Effector memory CD8-positive, alpha-beta T cell (primary cell): Measurements from ENCODE around the gene PDZD4.

Source experiments
- ATAC-seq: fragments of 150-1000 bp; cut with Tn5 transposase; replicated peaks from 2 replicates; pipeline ENCODE4 v1.10.0; 2021; ENCODE audit warnings: mild to moderate bottlenecking, moderate library complexity
- DNase-seq, 3 experiments: peaks; one replicate each; pipeline ENCODE4 v3.0.0; 2021
- H3K27ac Mint-ChIP-seq, 2 donors: one replicate each; pipeline ENCODE4 v1.8.0; 2022; ENCODE audit warnings: mild to moderate bottlenecking in 2 of 2, mixed read lengths in 2 of 2, moderate library complexity in 2 of 2
- H3K27me3 Mint-ChIP-seq, 2 donors: one replicate each; pipeline ENCODE4 v1.8.0; 2022; ENCODE audit warnings: mixed read lengths in 2 of 2
- H3K36me3 Mint-ChIP-seq: one replicate; pipeline ENCODE4 v1.8.0; 2022; ENCODE audit warnings: mild to moderate bottlenecking, moderate library complexity, mixed read lengths; ENCODE audit not compliant: insufficient read depth
- H3K4me1 Mint-ChIP-seq, 2 donors: one replicate each; pipeline ENCODE4 v1.8.0; 2022; ENCODE audit warnings: low read depth in 2 of 2, mixed read lengths in 2 of 2
- H3K4me3 Mint-ChIP-seq, 2 donors: one replicate each; pipeline ENCODE4 v1.8.0; 2022; ENCODE audit warnings: mild to moderate bottlenecking in 2 of 2, mixed read lengths in 2 of 2, moderate library complexity in 2 of 2
- H3K9me3 Mint-ChIP-seq, 2 donors: one replicate each; pipeline ENCODE4 v1.8.0; 2022; ENCODE audit warnings: mixed read lengths in 2 of 2

PDZD4 gene

GRCh38 chrX:153871946-153872878 is 41.9 kb upstream of the PDZD4 start:
- ATAC-seq (no peak), DNase-seq (no peak)
- Mint-ChIP-seq H3K4me3 (no peak overlapping the region), H3K4me1 (peaks cover 0 to 8% of the 10 kb centered on the region in 2 donors), H3K9me3 (no peaks in the 10 kb centered on the region), H3K27ac (no peak overlapping the region), H3K36me3 (peaks cover 18% of the 10 kb centered on the region), H3K27me3 (peaks cover 0 to 25% of the 10 kb centered on the region in 2 donors)

GRCh38 chrX:153871451-153871850 is 41.1 kb upstream of the PDZD4 start:
- Mint-ChIP-seq H3K27me3 (peaks cover 0 to 22% of the 10 kb centered on the region in 2 donors), H3K9me3 (no peaks in the 10 kb centered on the region), H3K4me3 (no peak overlapping the region), H3K36me3 (peaks cover 17% of the 10 kb centered on the region), H3K4me1 (peaks cover 0 to 8% of the 10 kb centered on the region in 2 donors), H3K27ac (no peak overlapping the region)
- DNase-seq (no peak), ATAC-seq (no peak)

DNA sequence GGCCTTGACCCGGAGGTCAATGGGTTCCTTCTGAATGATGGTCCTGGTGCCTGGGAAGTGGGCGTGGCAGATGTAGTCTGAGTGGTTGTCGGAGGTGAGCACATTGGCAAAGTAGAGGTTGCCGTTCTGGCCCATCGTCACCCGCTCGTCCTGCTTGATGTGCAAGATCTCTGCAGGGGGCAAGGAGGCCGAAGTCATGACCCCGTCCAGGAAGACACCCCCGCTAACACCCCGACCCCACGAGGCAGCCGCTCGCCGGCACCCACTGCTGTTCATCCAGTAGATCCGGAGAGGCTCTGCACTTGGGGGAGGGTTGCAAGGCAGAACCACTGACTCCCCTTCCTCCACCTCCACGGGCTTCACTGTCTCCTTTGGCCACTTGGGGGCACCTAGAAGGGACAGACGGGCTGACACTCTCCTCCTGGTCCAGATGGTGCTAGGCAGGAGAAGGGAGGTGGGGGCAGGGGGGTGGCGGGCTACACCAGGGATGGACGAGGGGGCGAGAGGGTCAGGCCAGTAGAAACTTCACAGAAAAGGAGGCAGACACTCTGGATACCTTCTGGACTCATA is 40.5 kb upstream of the PDZD4 start:
- ATAC-seq: no peak
- H3K9me3 Mint-ChIP-seq: no peaks in the 10 kb centered on the region
- H3K4me3 Mint-ChIP-seq: no peak overlapping the region
- DNase-seq: no peak
- H3K4me1 Mint-ChIP-seq: peaks cover 0 to 8% of the 10 kb centered on the region in 2 donors
- peaks cover 0 to 16% of the 10 kb centered on the region in 2 donors for H3K27me3 Mint-ChIP-seq
- no peak overlapping the region for H3K27ac Mint-ChIP-seq
- H3K36me3 Mint-ChIP-seq: peaks cover 12% of the 10 kb centered on the region

GRCh38 chrX:153870288-153870690 is 39.9 kb upstream of the PDZD4 start:
- Mint-ChIP-seq H3K27ac (no peak overlapping the region), H3K27me3 (peaks cover 0 to 12% of the 10 kb centered on the region in 2 donors), H3K4me1 (peaks cover 0 to 8% of the 10 kb centered on the region in 2 donors), H3K4me3 (no peak overlapping the region), H3K9me3 (no peaks in the 10 kb centered on the region), H3K36me3 (peaks cover 9% of the 10 kb centered on the region)
- no peak for DNase-seq
- ATAC-seq: no peak

GRCh38 chrX:153869473-153870287 is 39.3 kb upstream of the PDZD4 start:
- H3K9me3 Mint-ChIP-seq: no peaks in the 10 kb centered on the region
- H3K4me1 Mint-ChIP-seq: peaks cover 0 to 4% of the 10 kb centered on the region in 2 donors
- no peak overlapping the region for H3K4me3 Mint-ChIP-seq
- ATAC-seq: no peak
- DNase-seq: no peak
- H3K27ac Mint-ChIP-seq: no peak overlapping the region
- peaks cover 3% of the 10 kb centered on the region for H3K36me3 Mint-ChIP-seq
- peaks cover 0 to 6% of the 10 kb centered on the region in 2 donors for H3K27me3 Mint-ChIP-seq

DNA sequence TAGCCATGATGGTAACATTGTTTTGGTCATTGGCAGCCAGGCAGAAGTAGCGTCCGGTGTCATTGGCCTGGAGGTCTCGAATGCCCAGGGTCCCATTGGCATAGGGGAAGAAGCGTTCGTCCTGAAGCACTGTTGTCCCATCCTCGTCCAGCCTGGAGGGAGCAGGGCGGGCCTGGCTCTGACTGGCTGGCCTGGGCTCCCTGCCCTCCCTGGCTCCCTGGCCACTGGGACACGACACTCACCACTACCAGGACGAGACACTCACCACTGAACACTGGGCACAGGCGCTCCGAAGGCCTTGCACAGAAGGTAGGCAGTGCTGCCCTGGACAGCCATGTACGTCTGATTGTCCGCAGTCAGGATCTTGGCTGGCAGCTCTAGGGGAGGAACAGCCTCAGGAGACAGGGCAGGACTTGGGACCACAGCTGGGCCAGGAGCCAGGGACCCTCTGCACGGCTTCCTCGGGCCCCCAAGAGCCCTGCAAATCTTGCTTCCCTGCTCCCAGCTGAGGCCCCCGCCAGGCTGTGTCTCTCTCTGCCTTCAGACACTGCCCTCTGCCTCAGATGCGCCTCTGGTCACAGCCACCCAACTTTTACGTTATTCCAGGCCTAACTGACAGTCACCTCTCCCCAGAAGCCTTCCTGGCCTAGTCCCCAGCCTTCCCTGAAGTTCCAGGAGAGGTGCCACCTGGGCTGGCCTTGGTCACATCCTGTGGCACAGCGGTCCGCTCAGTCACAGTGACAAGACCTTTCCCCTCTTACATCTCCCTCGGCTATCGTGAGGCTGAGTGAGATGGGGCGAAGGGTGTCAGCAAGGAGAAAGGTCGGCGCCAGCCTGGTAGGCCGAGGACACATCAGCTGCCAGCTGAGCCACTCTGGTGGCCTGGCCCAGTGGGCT is 38.5 kb upstream of the PDZD4 start:
- ATAC-seq (no peak), DNase-seq (no peak)
- H3K36me3 Mint-ChIP-seq: no peaks in the 10 kb centered on the region
- H3K4me3 Mint-ChIP-seq: no peak overlapping the region
- no peaks in the 10 kb centered on the region for H3K27me3 Mint-ChIP-seq
- no peak overlapping the region for H3K27ac Mint-ChIP-seq
- H3K9me3 Mint-ChIP-seq: no peaks in the 10 kb centered on the region
- H3K4me1 Mint-ChIP-seq: peaks cover 0 to 4% of the 10 kb centered on the region in 2 donors

- H3K27me3 Mint-ChIP-seq: no peaks in the 10 kb centered on the region
- no peak overlapping the region for H3K4me3 Mint-ChIP-seq
- no peak overlapping the region for H3K27ac Mint-ChIP-seq
- ATAC-seq (no peak), DNase-seq (no peak)
- H3K4me1 Mint-ChIP-seq: peaks cover 0 to 2% of the 10 kb centered on the region in 2 donors
- no peaks in the 10 kb centered on the region for H3K36me3 Mint-ChIP-seq
- H3K9me3 Mint-ChIP-seq: no peaks in the 10 kb centered on the region
These were observed 37.3 kb upstream of the PDZD4 start for GRCh38 chrX:153867671-153868070.

GRCh38 chrX:153867139-153867538 is 36.8 kb upstream of the PDZD4 start:
- Mint-ChIP-seq H3K27me3 (no peaks in the 10 kb centered on the region), H3K36me3 (no peaks in the 10 kb centered on the region), H3K27ac (no peak overlapping the region), H3K4me3 (no peak overlapping the region), H3K4me1 (no peaks in the 10 kb centered on the region), H3K9me3 (no peaks in the 10 kb centered on the region)
- ATAC-seq (no peak), DNase-seq (no peak)

- Mint-ChIP-seq H3K27ac (no peak overlapping the region), H3K9me3 (no peaks in the 10 kb centered on the region), H3K27me3 (no peaks in the 10 kb centered on the region), H3K36me3 (no peaks in the 10 kb centered on the region), H3K4me1 (no peaks in the 10 kb centered on the region), H3K4me3 (no peak overlapping the region)
- DNase-seq (no peak), ATAC-seq (no peak)
These were observed 36.1 kb upstream of the PDZD4 start for GRCh38 chrX:153866302-153867019.

- no peak overlapping the region for H3K4me3 Mint-ChIP-seq
- DNase-seq (no peak), ATAC-seq (no peak)
- no peaks in the 10 kb centered on the region for H3K9me3 Mint-ChIP-seq
- no peak overlapping the region for H3K27ac Mint-ChIP-seq
- H3K36me3 Mint-ChIP-seq: no peaks in the 10 kb centered on the region
- H3K27me3 Mint-ChIP-seq: no peaks in the 10 kb centered on the region
- no peaks in the 10 kb centered on the region for H3K4me1 Mint-ChIP-seq
These were observed 35.3 kb upstream of the PDZD4 start for GRCh38 chrX:153865685-153866084.

DNA sequence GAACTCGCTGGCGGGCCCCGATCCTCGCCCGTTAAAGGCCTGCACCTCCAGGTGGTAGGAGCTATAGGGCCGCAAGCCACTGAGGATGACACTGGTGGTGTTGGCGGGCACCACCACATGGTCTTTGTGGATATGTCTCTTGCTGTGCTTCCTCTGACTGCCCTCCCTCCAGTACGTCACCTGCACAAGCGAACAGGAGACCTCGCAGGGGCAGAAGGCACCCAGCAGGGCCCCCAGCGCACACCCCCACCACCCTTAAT is 34.9 kb upstream of the PDZD4 start:
- Mint-ChIP-seq H3K4me3 (no peak overlapping the region), H3K36me3 (no peaks in the 10 kb centered on the region), H3K27me3 (no peaks in the 10 kb centered on the region), H3K27ac (no peak overlapping the region), H3K4me1 (no peaks in the 10 kb centered on the region), H3K9me3 (no peaks in the 10 kb centered on the region)
- ATAC-seq (no peak), DNase-seq (no peak)

DNA sequence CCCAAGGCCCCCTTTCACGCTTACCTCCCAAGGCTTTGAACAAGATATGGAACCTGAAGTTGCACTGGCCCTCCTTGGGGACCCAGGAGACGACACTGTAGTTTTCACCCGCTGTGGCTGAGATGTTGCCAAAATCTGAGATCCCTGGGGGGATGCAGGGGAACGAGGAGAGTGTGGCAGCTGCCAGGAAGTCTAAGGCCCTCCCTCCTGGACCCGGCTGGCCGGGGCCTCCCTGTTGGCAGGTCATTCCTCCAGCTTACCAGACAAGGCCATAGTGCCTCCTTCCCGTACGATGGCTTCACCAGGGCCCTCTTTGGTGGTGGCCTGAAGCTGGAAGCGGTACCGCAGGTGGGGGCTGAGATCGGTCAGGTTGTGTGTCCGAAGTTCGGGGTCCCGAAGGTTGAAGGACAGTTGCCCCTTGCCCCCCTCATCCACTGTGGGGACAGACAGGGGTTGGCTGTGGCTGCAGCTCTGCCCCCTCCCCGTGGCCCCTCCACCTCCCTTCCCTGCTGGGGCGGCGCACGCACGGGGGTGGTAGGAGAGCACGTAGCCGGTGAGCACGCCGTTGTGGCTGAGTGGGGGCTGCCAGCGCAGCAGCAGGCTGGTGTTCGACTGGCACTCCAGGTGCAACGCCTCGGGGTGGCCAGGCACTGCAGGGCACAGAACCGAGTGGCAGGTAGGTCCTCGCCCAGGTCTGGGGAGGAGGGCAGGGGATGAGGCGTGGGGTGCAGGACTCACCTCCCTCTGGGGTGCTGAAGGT is 34.4 kb upstream of the PDZD4 start:
- Mint-ChIP-seq H3K4me1 (no peaks in the 10 kb centered on the region), H3K36me3 (no peaks in the 10 kb centered on the region), H3K4me3 (no peak overlapping the region), H3K27ac (no peak overlapping the region), H3K27me3 (no peaks in the 10 kb centered on the region), H3K9me3 (no peaks in the 10 kb centered on the region)
- DNase-seq: no peak
- ATAC-seq: no peak
